SK-N-SH treated with all-trans-retinoic acid at 6 μM for 48 hours (cell line): Measurements from ENCODE around the gene CYB561.

Experiments used
- ATAC-seq: fragments of 200-7000 bp; cut with Tn5 transposase; 3 replicates; pipeline ENCODE4 v1.9.1; 2020; ENCODE audit warnings: mild to moderate bottlenecking, moderate library complexity
- ARNTL ChIP-seq: fragments of 450-650 bp; formaldehyde crosslinking; IDR thresholded peaks from 2 replicates; pipeline ENCODE4 v1.5.0; 2020; ENCODE audit warnings: low read depth, mild to moderate bottlenecking, moderate library complexity, borderline replicate concordance
- BACH2 ChIP-seq: fragments of 250-450 bp; sonication (Bioruptor Pico); IDR thresholded peaks from 2 replicates; pipeline ENCODE4 v1.9.0; 2021; ENCODE audit warnings: mild to moderate bottlenecking, borderline replicate concordance
- CREB5 ChIP-seq: fragments of 250-450 bp; sonication (Bioruptor Pico); IDR thresholded peaks from 2 replicates; pipeline ENCODE4 v1.5.1; 2020; ENCODE audit warnings: low read depth, mild to moderate bottlenecking, moderate library complexity
- CSDC2 ChIP-seq: fragments of 250-450 bp; sonication (Bioruptor Pico); IDR thresholded peaks from 2 replicates; pipeline ENCODE4 v1.5.0; 2020; ENCODE audit warnings: mild to moderate bottlenecking, moderate library complexity
- CSRNP3 ChIP-seq: fragments of 250-450 bp; sonication (Bioruptor Pico); IDR thresholded peaks from 2 replicates; pipeline ENCODE4 v1.5.1; 2021; ENCODE audit warnings: mild to moderate bottlenecking, moderate library complexity
- ESRRG ChIP-seq: fragments of 250-450 bp; sonication (Bioruptor Pico); IDR thresholded peaks from 2 replicates; pipeline ENCODE4 v1.6.1; 2021; ENCODE audit warnings: mild to moderate bottlenecking
- GLIS3 ChIP-seq: fragments of 250-450 bp; sonication (Bioruptor Pico); IDR thresholded peaks from 2 replicates; pipeline ENCODE4 v1.5.0; 2020; ENCODE audit warnings: mild to moderate bottlenecking, moderate library complexity
- ISL1 ChIP-seq: fragments of 250-450 bp; sonication (Bioruptor Pico); IDR thresholded peaks from 2 replicates; pipeline ENCODE4 v2.1.2; 2022; ENCODE audit warnings: mild to moderate bottlenecking, moderate library complexity
- OSR1 ChIP-seq: fragments of 250-450 bp; sonication (Bioruptor Pico); IDR thresholded peaks from 2 replicates; pipeline ENCODE4 v1.8.0; 2022; ENCODE audit warnings: moderate library complexity, mild to moderate bottlenecking, inconsistent platforms
- PPARA ChIP-seq: fragments of 250-450 bp; sonication (Bioruptor Pico); IDR thresholded peaks from 2 replicates; pipeline ENCODE4 v1.5.0; 2020; ENCODE audit warnings: mild to moderate bottlenecking, borderline replicate concordance
- SNAI2 ChIP-seq: fragments of 250-450 bp; sonication (Bioruptor Pico); IDR thresholded peaks from 2 replicates; pipeline ENCODE4 v1.5.0; 2020; ENCODE audit warnings: mild to moderate bottlenecking, moderate library complexity
- TCF4 ChIP-seq: fragments of 250-450 bp; sonication (Bioruptor Pico); IDR thresholded peaks from 2 replicates; pipeline ENCODE4 v1.8.0; 2021; ENCODE audit warnings: mild to moderate bottlenecking, moderate library complexity, borderline replicate concordance
- TOX ChIP-seq: fragments of 250-450 bp; sonication (Bioruptor Pico); IDR thresholded peaks from 2 replicates; pipeline ENCODE4 v1.8.0; 2021; ENCODE audit warnings: mild to moderate bottlenecking, moderate library complexity, borderline replicate concordance
- TSHZ2 ChIP-seq: fragments of 250-450 bp; sonication (Bioruptor Pico); IDR thresholded peaks from 2 replicates; pipeline ENCODE4 v1.5.0; 2020; ENCODE audit warnings: mild to moderate bottlenecking, moderate library complexity
- ZC3H10 ChIP-seq: fragments of 250-450 bp; sonication (Bioruptor Pico); IDR thresholded peaks from 2 replicates; pipeline ENCODE4 v1.5.1; 2021; ENCODE audit warnings: mild to moderate bottlenecking, moderate library complexity
- ZFP3 ChIP-seq: fragments of 250-450 bp; sonication (Bioruptor Pico); IDR thresholded peaks from 2 replicates; pipeline ENCODE4 v1.5.0; 2020; ENCODE audit warnings: mild to moderate bottlenecking, moderate library complexity
- ZNF565 ChIP-seq: fragments of 450-650 bp; formaldehyde crosslinking; conservative IDR thresholded peaks from 2 replicates; pipeline ENCODE4 v1.5.0; 2020; ENCODE audit warnings: low read depth, mild to moderate bottlenecking, moderate library complexity
- ZNF70 ChIP-seq: fragments of 450-650 bp; formaldehyde crosslinking; IDR thresholded peaks from 2 replicates; pipeline ENCODE4 v1.5.0; 2020; ENCODE audit warnings: mild to moderate bottlenecking, moderate library complexity
- ZNF8 ChIP-seq: fragments of 450-650 bp; formaldehyde crosslinking; IDR thresholded peaks from 2 replicates; pipeline ENCODE4 v1.5.0; 2020; ENCODE audit warnings: mild to moderate bottlenecking, moderate library complexity
- TF ChIP-seq, protein P1 (sequence below): fragments of 250-450 bp; sonication (Bioruptor Pico); IDR thresholded peaks from 2 replicates; pipeline ENCODE4 v1.8.0; 2021; ENCODE audit warnings: low read depth, mild to moderate bottlenecking, moderate library complexity, borderline replicate concordance

The CYB561 gene

DNA sequence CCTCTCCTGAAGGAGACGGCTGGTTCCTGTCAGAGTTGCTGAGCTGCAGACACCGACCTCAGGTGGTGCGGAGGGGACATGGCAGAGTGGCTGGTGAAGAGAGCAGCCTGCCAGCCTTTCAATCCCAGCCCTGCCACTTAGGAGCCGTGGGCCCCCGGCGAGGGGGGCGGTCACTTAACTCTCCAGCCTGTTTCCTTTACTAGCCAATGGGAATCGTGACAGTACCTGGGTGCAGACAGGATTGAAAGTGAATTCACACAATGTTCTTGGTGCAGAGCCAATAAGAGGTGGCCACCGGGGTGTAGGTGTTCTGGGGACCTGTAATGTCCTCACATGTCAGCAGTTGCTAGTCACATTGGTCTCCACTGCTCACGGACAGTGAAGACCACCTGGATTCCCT is 44.2 kb upstream of the CYB561 start:
- no peak for TF ChIP-seq OSR1
- no peak for TF ChIP-seq ISL1 (CRISPR knock-in tag)
- no peak for TF ChIP-seq ZNF565 (CRISPR knock-in tag)
- no peak for TF ChIP-seq TOX (CRISPR knock-in tag)
- no peak for TF ChIP-seq PPARA (CRISPR knock-in tag)
- no peak for TF ChIP-seq CSRNP3
- no peak for TF ChIP-seq ZNF70 (CRISPR knock-in tag)
- TF ChIP-seq ZC3H10 (CRISPR knock-in tag) = no peak
- TF ChIP-seq ZFP3 = no peak
- TF ChIP-seq CSDC2 (CRISPR knock-in tag) = no peak
- no peak for TF ChIP-seq TCF4
- no peak for TF ChIP-seq SNAI2
- TF ChIP-seq CREB5 (CRISPR knock-in tag) = no peak
- TF ChIP-seq, all 23 proteins: peak for 0

DNA sequence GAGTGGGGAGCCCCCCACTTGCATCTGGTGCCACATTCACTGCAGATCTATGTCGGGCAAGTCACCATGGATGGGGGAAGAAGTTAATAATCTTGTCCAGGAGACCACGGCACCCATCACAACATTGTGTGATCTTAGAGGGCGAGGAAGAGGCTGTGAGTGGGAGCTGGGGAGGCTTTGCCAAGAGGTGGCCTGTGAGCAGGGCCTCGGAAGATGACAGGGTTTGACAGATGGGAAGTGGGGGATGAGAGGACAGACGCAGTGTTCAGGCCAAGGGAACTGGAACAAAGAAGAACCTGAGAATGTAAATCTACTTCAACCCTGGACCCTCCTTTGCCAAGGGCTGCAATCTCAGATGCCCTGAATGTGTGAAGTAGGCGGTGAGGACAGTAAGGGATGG is 43.2 kb upstream of the CYB561 start:
- TF ChIP-seq CSRNP3 (no peak), OSR1 (no peak)

More for the DNA sequence above, 44.2 kb upstream of the CYB561 start:
- ATAC-seq = no peak

GRCh38 chr17:63488851-63489250 is 42.7 kb upstream of the CYB561 start:
- no peak for TF ChIP-seq SNAI2
- TF ChIP-seq, all 23 proteins: peak for 0
- no peak for ATAC-seq

More for the DNA sequence above, 43.2 kb upstream of the CYB561 start:
- no peak for ATAC-seq

GRCh38 chr17:63487014-63487339 is 40.9 kb upstream of the CYB561 start:
- ATAC-seq = no peak

GRCh38 chr17:63486317-63487013 is 40.4 kb upstream of the CYB561 start:
- ATAC-seq = no peak
- TF ChIP-seq ISL1 (CRISPR knock-in tag) (no peak), ZNF70 (CRISPR knock-in tag) (no peak), CREB5 (CRISPR knock-in tag) (no peak), ZC3H10 (CRISPR knock-in tag) (no peak), CSRNP3 (no peak), SNAI2 (no peak), PPARA (CRISPR knock-in tag) (no peak), BACH2 (CRISPR knock-in tag) (no peak), ARNTL (CRISPR knock-in tag) (no peak), ESRRG (CRISPR knock-in tag) (no peak), GLIS3 (CRISPR knock-in tag) (no peak), TCF4 (no peak), CSDC2 (CRISPR knock-in tag) (no peak), TSHZ2 (CRISPR knock-in tag) (no peak), ZNF8 (CRISPR knock-in tag) (no peak)
- TF ChIP-seq, protein P1, sequence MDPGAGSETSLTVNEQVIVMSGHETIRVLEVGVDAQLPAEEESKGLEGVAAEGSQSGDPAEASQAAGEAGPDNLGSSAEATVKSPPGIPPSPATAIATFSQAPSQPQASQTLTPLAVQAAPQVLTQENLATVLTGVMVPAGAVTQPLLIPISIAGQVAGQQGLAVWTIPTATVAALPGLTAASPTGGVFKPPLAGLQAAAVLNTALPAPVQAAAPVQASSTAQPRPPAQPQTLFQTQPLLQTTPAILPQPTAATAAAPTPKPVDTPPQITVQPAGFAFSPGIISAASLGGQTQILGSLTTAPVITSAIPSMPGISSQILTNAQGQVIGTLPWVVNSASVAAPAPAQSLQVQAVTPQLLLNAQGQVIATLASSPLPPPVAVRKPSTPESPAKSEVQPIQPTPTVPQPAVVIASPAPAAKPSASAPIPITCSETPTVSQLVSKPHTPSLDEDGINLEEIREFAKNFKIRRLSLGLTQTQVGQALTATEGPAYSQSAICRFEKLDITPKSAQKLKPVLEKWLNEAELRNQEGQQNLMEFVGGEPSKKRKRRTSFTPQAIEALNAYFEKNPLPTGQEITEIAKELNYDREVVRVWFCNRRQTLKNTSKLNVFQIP (CRISPR knock-in tag) = no peak
- TF ChIP-seq, all 23 proteins: peak for 0

More at GRCh38 chr17:63487014-63487339, 40.9 kb upstream of the CYB561 start:
- TF ChIP-seq ZNF565 (CRISPR knock-in tag) (no peak), BACH2 (CRISPR knock-in tag) (no peak), SNAI2 (no peak)
